SU-DHL-6 (cell line): ENCODE data around the gene TRDN.

Experiments used
- CTCF ChIP-seq: fragments of 200-600 bp; sonication (generic); IDR thresholded peaks from one replicate; pipeline ENCODE4 v1.5.1; 2017; ENCODE audit warnings: antibody characterized with exemption, mild to moderate bottlenecking, low read length, moderate library complexity; ENCODE audit not compliant: insufficient read depth, poor library complexity, severe bottlenecking
- EZH2phosphoT487 ChIP-seq: fragments of 200-600 bp; sonication (generic), shearing (Covaris generic); conservative IDR thresholded peaks from 2 replicates; pipeline ENCODE4 v1.6.1; 2018; ENCODE audit warnings: mild to moderate bottlenecking, antibody characterized with exemption, low read length, moderate library complexity, mixed read lengths

- TF ChIP-seq CTCF: no peak
- TF ChIP-seq EZH2phosphoT487: no peak
Measured at GRCh38 chr6:123661105-123661891, 24.5 kb upstream of the TRDN start.
